ENCODE data around the gene VAMP2. TPM values are rescaled to one million over a fixed set of nuclear protein-coding genes. Genes with fewer than 3 reads are reported as not detected.

Gene VAMP2
- total RNA-seq, 4 donors from 2014 or later: 10.9 to 37.0 (median 25.7) TPM

DNA sequence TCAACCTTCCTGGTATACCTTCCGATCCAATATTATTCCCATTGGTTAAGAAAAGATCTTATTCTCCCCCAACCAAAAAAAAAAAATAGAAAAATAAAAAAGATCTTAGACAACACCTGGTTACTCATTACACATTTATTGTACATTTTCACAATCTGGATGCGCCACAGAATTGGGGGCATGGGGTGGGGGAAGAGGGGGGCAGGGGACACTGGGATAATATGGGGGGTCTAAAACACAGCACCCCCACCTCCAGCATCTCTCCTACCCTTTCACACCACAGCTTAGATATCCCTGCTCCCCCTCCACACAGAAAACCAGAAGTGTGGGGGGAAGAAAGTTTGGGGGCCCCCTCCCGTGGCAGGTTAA, 3.7 kb downstream of the VAMP2 start:
- H3K27me3 ChIP-seq: no peaks in the 10 kb centered on the region
- H3K36me3 ChIP-seq: peaks cover 0 to 19% of the 10 kb centered on the region in 2 donors
- intact Hi-C loops (cut with DNase I; ENCODE audit: low total_unique reads) (loop anchor here (2.0 to 10.0 kb wide), 2 partner anchors 28 to 584 kb away; partner anchors contain the start of gene CD68), in situ Hi-C loops (cut with MboI; ENCODE audit: low sequenced_read_pairs in 4 of 4) (no loop called here)
- peak in 1 of 2 donors; percentile 7 for TF ChIP-seq POLR2A (IDR thresholded peaks at IDR 0.05)
- TF ChIP-seq, protein P1, sequence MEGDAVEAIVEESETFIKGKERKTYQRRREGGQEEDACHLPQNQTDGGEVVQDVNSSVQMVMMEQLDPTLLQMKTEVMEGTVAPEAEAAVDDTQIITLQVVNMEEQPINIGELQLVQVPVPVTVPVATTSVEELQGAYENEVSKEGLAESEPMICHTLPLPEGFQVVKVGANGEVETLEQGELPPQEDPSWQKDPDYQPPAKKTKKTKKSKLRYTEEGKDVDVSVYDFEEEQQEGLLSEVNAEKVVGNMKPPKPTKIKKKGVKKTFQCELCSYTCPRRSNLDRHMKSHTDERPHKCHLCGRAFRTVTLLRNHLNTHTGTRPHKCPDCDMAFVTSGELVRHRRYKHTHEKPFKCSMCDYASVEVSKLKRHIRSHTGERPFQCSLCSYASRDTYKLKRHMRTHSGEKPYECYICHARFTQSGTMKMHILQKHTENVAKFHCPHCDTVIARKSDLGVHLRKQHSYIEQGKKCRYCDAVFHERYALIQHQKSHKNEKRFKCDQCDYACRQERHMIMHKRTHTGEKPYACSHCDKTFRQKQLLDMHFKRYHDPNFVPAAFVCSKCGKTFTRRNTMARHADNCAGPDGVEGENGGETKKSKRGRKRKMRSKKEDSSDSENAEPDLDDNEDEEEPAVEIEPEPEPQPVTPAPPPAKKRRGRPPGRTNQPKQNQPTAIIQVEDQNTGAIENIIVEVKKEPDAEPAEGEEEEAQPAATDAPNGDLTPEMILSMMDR (IDR thresholded peaks at IDR 0.05 in 4 of 5, conservative IDR thresholded peaks at IDR 0.05 in 1 of 5): no peak
- peaks cover 31 to 45% of the 10 kb centered on the region in 2 donors for H3K4me1 ChIP-seq
- ATAC-seq: no peak
- no peaks in the 10 kb centered on the region for H3K9me3 ChIP-seq
- no peak for DNase-seq
- no peak overlapping the region for H3K4me3 ChIP-seq
- peak overlapping the region; percentile 98 to 100 (median 99) for H3K27ac ChIP-seq

DNA sequence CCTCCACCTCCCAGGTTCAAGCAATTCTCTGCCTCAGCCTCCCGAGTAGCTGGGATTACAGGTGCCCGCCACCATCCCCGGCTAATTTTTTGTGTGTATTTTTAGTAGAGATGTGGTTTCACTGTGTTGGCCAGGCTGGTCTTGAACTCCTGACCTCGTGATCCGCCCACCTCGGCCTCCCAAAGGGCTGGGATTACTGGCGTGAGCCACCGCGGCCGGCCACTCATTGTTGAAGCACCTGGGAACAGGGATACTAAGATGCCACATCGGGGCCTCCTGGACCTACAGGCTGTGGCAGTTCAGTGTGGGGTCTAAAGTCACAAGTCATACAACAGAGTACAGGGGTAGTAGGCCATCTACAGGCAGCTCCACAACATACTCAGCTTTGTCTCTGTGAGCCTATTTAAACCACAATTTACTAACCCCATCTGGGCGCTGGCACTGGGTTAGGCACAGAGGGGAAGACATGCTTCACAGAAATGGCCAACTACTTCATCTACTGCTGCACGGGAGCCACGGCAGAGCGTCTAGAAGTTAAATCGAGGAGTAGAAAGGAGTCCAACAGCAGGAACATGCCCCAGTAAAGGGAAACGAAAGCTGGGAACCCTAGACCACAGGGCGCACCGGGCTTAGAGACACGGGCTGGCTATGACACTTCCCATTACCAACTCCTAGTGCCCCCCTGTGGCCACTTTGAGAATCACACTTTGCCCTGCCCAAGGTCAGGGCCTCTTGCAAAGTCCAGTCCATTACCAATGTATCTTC, 4.3 kb downstream of the VAMP2 start:
- ATAC-seq: peak; percentile 2 to 18
- peaks cover 31 to 39% of the 10 kb centered on the region in 2 donors for H3K4me1 ChIP-seq

DNA sequence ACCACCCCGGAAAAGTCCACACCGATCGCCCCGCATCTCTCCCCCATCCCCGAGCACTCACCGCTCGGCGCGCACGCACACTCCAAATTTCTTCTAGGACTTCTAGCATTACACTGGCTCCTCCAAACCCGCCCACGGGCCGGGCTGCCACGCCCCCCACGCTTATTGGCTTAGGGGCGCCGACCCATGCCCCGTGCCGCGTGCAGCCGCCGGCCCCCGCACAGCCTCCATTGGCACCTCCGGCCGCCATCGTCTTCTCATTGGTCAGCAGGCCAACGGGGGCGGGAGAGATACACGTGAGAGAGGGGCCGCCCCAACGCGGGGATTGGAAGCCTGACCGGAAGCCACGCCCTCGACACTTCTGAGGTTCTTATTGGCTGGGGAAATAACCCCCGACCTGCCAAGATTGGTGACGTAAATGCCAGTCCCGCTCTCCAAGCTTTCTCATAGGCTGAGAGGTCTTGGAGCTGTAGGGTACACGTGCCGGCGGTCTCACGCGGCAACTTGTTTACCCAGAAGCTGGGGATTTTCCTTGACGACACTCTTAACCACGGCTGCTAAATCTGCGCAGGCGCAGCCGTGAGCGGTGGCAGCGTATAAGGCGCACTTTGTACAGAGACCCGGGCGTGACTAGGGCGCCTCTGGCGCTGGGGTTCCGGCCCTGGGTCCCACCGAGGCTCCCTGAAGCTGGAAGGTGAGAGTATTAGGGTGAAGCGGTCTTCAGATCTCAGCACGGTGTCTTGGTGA, 6.3 kb downstream of the VAMP2 start:
- peak; percentile 100 for TF ChIP-seq POLR2A (IDR thresholded peaks at IDR 0.05)
- TF ChIP-seq, protein P1 (IDR thresholded peaks at IDR 0.05 in 4 of 5, conservative IDR thresholded peaks at IDR 0.05 in 1 of 5): peak in 2 of 5 experiments; percentile 11 to 25
- intact Hi-C loops (cut with DNase I; ENCODE audit: low total_unique reads): loop anchor here (10.0 kb wide), 1 partner anchor 582 kb away; the partner anchor contains the start of gene CD68
- Histone ChIP-seq H3K36me3 (peaks cover 0 to 32% of the 10 kb centered on the region in 2 donors), H3K9me3 (no peaks in the 10 kb centered on the region), H3K27me3 (no peaks in the 10 kb centered on the region), H3K27ac (peak overlapping the region; percentile 99 to 100 (median 100)), H3K4me1 (peaks cover 34 to 39% of the 10 kb centered on the region in 2 donors), H3K4me3 (peak overlapping the region; percentile 96 to 97 (median 96))
- in situ Hi-C loops (cut with MboI; ENCODE audit: low sequenced_read_pairs in 4 of 4): no loop called here
- ATAC-seq: peak; percentile 53 to 63
- peak; percentile 100 for DNase-seq

More for the DNA sequence above, 4.3 kb downstream of the VAMP2 start:
- Histone ChIP-seq H3K9me3 (no peaks in the 10 kb centered on the region), H3K36me3 (peaks cover 0 to 19% of the 10 kb centered on the region in 2 donors), H3K4me3 (peak overlapping the region in 3 of 4 donors; percentile 14 to 23 (median 20)), H3K27ac (peak overlapping the region; percentile 98 to 100 (median 99)), H3K27me3 (no peaks in the 10 kb centered on the region)
- in situ Hi-C loops (cut with MboI; ENCODE audit: low sequenced_read_pairs in 4 of 4) (no loop called here), intact Hi-C loops (cut with DNase I; ENCODE audit: low total_unique reads) (loop anchor here (1.0 to 10.0 kb wide), 4 partner anchors 19 to 584 kb away; partner anchors contain the start of gene CD68)
- peak; percentile 23 for TF ChIP-seq POLR2A (IDR thresholded peaks at IDR 0.05)
- TF ChIP-seq, protein P1 (IDR thresholded peaks at IDR 0.05 in 4 of 5, conservative IDR thresholded peaks at IDR 0.05 in 1 of 5): peak; percentile 90 to 96 (median 94)
- peak; percentile 80 to 96 for DNase-seq

DNA sequence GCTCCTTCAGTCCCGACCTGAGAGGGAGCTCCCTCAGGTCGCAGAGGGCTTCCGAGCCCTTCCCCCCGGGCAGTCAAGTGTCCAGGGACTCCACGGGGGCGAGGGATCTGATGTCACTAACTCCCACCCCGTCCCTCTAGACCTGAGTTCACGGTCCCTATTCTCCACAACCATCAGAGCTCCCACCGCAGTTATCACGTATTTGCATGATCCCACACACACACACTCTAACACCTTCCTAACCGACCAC, 6.8 kb downstream of the VAMP2 start:
- peaks cover 0 to 27% of the 10 kb centered on the region in 2 donors for H3K36me3 ChIP-seq
- no peak for ATAC-seq
- intact Hi-C loops (cut with DNase I; ENCODE audit: low total_unique reads) (loop anchor here (2.0 to 10.0 kb wide), 2 partner anchors 581 to 673 kb away; partner anchors contain the start of gene CD68), in situ Hi-C loops (cut with MboI; ENCODE audit: low sequenced_read_pairs in 4 of 4) (no loop called here)
- H3K27me3 ChIP-seq: no peaks in the 10 kb centered on the region
- peak overlapping the region; percentile 98 to 100 (median 100) for H3K27ac ChIP-seq
- H3K4me3 ChIP-seq: peak overlapping the region; percentile 96 to 97 (median 96)
- peaks cover 29 to 35% of the 10 kb centered on the region in 2 donors for H3K4me1 ChIP-seq
- TF ChIP-seq, protein P1 (IDR thresholded peaks at IDR 0.05 in 4 of 5, conservative IDR thresholded peaks at IDR 0.05 in 1 of 5): no peak
- TF ChIP-seq POLR2A (IDR thresholded peaks at IDR 0.05): no peak
- H3K9me3 ChIP-seq: no peaks in the 10 kb centered on the region
- no peak for DNase-seq
